Thyroid gland (tissue), 4 donors: ENCODE results near the gene FXYD3. TPM values are rescaled to one million over a fixed set of nuclear protein-coding genes. Genes with fewer than 3 reads are reported as not detected.

Experiments used
- DNase-seq, 2 donors: peaks; one replicate each; pipeline ENCODE4 v3.0.0-alpha.2; 2019
- H3K27ac ChIP-seq, 3 donors: fragments of 200-600 bp; sonication (generic); 1 replicate in 2 of 3; 2 replicates in 1 of 3; pipeline ENCODE4 v1.5.1; 2016 to 2019; ENCODE audit warnings: mild to moderate bottlenecking in 1 of 3, moderate library complexity in 1 of 3
- H3K27me3 ChIP-seq: fragments of 200-600 bp; sonication (generic); one replicate; pipeline ENCODE4 v1.5.1; 2019
- H3K36me3 ChIP-seq, 2 donors: fragments of 200-600 bp; sonication (generic); one replicate each; pipeline ENCODE4 v1.5.1; 2016 to 2019
- H3K4me1 ChIP-seq, 2 donors: fragments of 200-600 bp; sonication (generic); one replicate each; pipeline ENCODE4 v1.5.1; 2017 to 2019
- H3K4me3 ChIP-seq, 3 donors: fragments of 200-600 bp; sonication (generic); replicated peaks in 1 of 3; 1 replicate in 2 of 3; 2 replicates in 1 of 3; pipeline ENCODE4 v1.5.1; 2016; ENCODE audit warnings: mild to moderate bottlenecking in 1 of 3
- H3K9me3 ChIP-seq: fragments of 200-600 bp; sonication (generic); one replicate; pipeline ENCODE4 v1.5.1; 2017
- POLR2A ChIP-seq, 2 donors: fragments of 450-650 bp; IDR thresholded peaks; one replicate each; pipeline ENCODE4 v1.6.1; 2017; ENCODE audit warnings: antibody characterized with exemption in 2 of 2, mild to moderate bottlenecking in 2 of 2, moderate library complexity in 1 of 2
- WGBS, 2 donors: methylation state at CpG; one replicate each; pipeline ENCODE4 v1.1.5; 2017; 5-methylcytosine and 5-hydroxymethylcytosine counted together
- intact Hi-C: fragments of 100-400 bp; cut with DNase I; formaldehyde crosslinking; loops from one replicate; pipeline ENCODE4 v1.15.1; 2023
- total RNA-seq, 4 donors: library from RNA; depleted of rRNA; stranded (reverse); fragments of >200 nt; gene quantifications; one replicate each; pipeline ENCODE4 v1.2.3, GENCODE V29; 2016
- TF ChIP-seq, protein P1 (sequence below), 6 experiments: fragments of 200-600 bp in 3 of 6; fragments of 450-650 bp in 3 of 6; sonication (generic) in 3 of 6; IDR thresholded peaks; one replicate each; pipeline ENCODE4 v1.5.1; 2016 to 2019; ENCODE audit warnings: antibody characterized with exemption in 6 of 6, mild to moderate bottlenecking in 2 of 6, inconsistent platforms in 1 of 6, moderate library complexity in 1 of 6

Gene FXYD3, protein sequence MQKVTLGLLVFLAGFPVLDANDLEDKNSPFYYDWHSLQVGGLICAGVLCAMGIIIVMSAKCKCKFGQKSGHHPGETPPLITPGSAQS
- total RNA-seq = 1 to 10 TPM in 1 of 4 donors, not detected in 3; 1.1 TPM

DNA sequence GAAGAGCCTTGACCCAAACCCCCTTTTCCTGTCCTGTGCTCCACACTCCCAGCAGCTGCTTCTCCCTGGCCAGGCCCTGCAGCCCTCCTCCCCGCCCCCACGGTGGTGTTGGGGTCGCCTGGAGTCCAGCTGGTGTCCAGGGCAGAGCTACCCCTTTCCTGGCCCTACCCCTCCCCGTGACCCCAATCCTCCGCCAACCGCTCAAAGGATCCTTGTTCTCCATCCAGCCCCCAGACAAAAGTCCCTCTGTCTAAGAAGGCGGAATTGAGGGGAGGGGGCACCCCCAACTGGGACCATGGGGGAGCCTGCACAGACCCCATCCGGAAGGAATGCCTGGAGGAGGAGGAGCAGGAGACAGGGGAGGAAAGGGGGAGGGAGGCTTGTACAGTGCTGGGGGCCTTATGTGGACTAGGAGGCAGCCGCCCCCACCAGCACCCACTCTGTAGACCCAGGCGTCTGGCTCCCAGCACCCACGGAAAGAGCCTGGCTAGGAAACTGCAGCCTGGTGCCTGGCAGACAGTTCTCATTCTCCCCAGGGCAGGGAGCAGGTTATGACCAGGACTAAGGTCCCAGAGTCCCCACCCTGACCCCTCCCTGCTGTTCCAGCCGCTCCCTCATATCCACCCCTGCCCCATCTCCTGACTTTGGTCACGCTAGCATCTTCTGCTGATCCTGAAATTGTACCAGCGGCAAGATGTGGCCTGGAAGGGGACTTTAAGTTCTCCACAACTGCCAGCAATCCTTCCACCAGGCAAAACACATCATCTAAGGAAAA is at the start of gene FXYD3:
Gene FXYD3 (plus strand): TSS at position 647 of the 775 bp plus-strand sequence. CDS start 3,554 bp downstream, outside the sequence.
- WGBS, 2 donors = 64 to 71% methylated on average over 14 of the region's 14 CpGs
- TF ChIP-seq, protein P1, sequence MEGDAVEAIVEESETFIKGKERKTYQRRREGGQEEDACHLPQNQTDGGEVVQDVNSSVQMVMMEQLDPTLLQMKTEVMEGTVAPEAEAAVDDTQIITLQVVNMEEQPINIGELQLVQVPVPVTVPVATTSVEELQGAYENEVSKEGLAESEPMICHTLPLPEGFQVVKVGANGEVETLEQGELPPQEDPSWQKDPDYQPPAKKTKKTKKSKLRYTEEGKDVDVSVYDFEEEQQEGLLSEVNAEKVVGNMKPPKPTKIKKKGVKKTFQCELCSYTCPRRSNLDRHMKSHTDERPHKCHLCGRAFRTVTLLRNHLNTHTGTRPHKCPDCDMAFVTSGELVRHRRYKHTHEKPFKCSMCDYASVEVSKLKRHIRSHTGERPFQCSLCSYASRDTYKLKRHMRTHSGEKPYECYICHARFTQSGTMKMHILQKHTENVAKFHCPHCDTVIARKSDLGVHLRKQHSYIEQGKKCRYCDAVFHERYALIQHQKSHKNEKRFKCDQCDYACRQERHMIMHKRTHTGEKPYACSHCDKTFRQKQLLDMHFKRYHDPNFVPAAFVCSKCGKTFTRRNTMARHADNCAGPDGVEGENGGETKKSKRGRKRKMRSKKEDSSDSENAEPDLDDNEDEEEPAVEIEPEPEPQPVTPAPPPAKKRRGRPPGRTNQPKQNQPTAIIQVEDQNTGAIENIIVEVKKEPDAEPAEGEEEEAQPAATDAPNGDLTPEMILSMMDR (IDR thresholded peaks at IDR 0.05) = no peak
- no peak for TF ChIP-seq POLR2A (IDR thresholded peaks at IDR 0.05)
- H3K9me3 ChIP-seq = no peaks in the 10 kb centered on the region
- intact Hi-C loops = no loop called here
- no peaks in the 10 kb centered on the region for H3K27me3 ChIP-seq
- H3K27ac ChIP-seq = no peak within 1 kb of the TSS
- H3K36me3 ChIP-seq = no peaks in the 10 kb centered on the region
- no peak for DNase-seq
- peaks cover 0 to 5% of the 10 kb centered on the region in 2 donors for H3K4me1 ChIP-seq
- H3K4me3 ChIP-seq = no peak within 1 kb of the TSS

DNA sequence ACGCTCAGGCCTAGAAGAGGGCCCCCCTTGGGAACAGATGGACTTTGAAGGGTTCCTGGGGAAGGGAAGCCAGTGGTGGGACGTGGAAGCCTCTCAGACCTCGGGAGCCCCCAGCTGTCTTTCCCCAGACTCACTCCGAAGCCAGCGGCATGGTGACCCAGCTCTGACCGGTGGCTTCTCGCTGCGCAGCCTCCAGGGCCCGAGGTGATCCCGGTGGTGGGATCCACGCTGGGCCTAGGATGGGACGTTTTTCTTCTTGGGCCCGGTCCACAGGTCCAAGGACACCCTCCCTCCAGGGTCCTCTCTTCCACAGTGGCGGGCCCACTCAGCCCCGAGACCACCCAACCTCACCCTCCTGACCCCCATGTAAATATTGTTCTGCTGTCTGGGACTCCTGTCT is 49.5 kb upstream of the FXYD3 start:
- no peak for DNase-seq
- Histone ChIP-seq H3K27ac (no peak overlapping the region), H3K36me3 (no peaks in the 10 kb centered on the region), H3K9me3 (no peaks in the 10 kb centered on the region), H3K27me3 (no peaks in the 10 kb centered on the region), H3K4me3 (no peak overlapping the region), H3K4me1 (no peaks in the 10 kb centered on the region)
- no peak for TF ChIP-seq POLR2A (IDR thresholded peaks at IDR 0.05)
- TF ChIP-seq, protein P1 (IDR thresholded peaks at IDR 0.05) = no peak
- 86 to 95% methylated on average over 15 of the region's 15 CpGs for WGBS, 2 donors
- intact Hi-C loops = no loop called here

DNA sequence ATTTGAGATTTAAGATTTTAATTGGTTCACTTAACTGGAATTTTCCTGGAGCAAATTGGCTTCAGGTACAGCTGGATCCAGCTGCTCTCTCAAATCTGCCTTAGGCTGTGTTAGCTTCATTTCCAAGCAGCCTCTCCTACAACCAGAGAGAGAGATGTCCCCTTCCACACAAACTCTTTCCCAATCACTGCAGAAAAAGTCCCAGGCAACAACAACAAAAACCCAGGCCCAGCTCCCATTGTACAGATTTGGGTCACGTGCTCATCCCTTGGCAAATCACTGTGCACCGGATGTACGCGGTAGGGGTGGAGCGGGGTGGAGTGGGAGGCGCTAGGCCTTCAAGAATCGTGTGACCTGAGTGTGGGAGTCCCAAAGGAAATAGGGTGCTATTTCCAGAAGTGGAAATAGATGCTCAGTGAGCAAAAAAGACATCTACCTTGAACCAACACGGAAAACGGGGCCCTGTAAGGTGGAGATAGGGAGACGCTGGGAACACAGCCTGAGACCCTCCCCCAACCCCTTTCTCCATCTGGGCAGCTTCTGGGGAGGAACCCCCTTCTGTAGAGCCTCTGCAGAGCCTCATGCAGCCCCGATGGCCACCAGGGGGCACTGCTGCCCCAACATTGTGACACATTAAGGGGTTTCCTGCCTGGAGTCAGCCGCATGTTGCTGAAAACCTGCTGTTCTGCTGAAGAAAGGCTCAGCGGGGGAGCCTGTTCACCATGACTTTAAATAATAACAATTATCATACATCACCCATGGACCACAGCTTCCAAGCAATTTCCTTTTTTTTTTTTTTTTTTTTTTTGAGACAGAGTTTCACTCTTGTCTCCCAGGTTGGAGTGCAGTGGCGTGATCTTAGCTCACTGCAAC is 48.7 kb upstream of the FXYD3 start:
- peak; percentile 72 to 81 for DNase-seq
- H3K36me3 ChIP-seq = no peaks in the 10 kb centered on the region
- H3K4me3 ChIP-seq = no peak overlapping the region
- H3K27me3 ChIP-seq = no peaks in the 10 kb centered on the region
- no peaks in the 10 kb centered on the region for H3K9me3 ChIP-seq
- TF ChIP-seq, protein P1 (IDR thresholded peaks at IDR 0.05) = peak; percentile 58 to 83 (median 63)
- TF ChIP-seq POLR2A (IDR thresholded peaks at IDR 0.05) = no peak
- 24 to 27% methylated on average over 13 to 14 of the region's 14 CpGs for WGBS, 2 donors
- intact Hi-C loops = no loop called here
- H3K27ac ChIP-seq = no peak overlapping the region
- no peaks in the 10 kb centered on the region for H3K4me1 ChIP-seq

DNA sequence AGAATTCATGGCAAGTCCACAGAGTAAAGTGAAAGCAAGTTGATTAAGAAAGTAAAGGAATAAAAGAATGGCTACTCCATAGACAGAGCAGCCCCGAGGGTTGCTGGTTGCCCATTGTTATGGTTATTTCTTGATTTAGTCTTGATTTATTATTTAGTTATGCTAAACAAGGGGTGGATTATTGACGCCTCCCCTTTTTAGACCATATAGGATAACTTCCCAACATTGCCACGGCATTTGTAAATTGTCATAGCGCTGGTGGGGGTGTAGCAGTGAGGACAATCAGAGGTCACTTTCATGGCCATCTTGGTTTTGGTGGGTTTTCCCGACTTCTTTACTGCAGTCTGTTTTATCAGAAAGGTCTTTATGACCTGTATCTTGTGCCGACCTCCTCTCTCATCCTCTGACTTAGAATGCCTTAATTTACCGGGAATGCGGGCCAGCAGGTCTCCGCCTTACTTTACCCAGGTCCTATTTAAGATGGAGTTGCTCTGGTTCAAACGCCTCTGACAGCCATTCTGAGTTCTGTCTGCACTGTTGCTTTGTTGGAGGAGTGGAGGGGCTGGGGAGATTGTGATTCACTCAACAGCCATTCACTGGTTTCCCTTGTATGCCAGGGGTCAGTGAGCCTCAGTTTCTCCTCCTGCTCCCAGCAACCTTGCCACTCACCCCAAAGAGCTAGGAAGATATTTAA is 46.5 kb upstream of the FXYD3 start:
- DNase-seq = no peak
- no peaks in the 10 kb centered on the region for H3K27me3 ChIP-seq
- H3K4me1 ChIP-seq = no peaks in the 10 kb centered on the region
- H3K9me3 ChIP-seq = no peaks in the 10 kb centered on the region
- 80 to 85% methylated on average over 10 of the region's 10 CpGs for WGBS, 2 donors
- H3K4me3 ChIP-seq = no peak overlapping the region
- no peaks in the 10 kb centered on the region for H3K36me3 ChIP-seq
- TF ChIP-seq, protein P1 (IDR thresholded peaks at IDR 0.05) = no peak
- no peak for TF ChIP-seq POLR2A (IDR thresholded peaks at IDR 0.05)
- no peak overlapping the region for H3K27ac ChIP-seq
- intact Hi-C loops = no loop called here
